NAMALWA (cell line): ENCODE data around the gene GRID2IP.

ENCODE experiments used
- DNase-seq: peaks from one replicate; pipeline ENCODE4 v3.0.0-alpha.2; 2015; ENCODE audit warnings: low spot score

GRID2IP gene

DNA sequence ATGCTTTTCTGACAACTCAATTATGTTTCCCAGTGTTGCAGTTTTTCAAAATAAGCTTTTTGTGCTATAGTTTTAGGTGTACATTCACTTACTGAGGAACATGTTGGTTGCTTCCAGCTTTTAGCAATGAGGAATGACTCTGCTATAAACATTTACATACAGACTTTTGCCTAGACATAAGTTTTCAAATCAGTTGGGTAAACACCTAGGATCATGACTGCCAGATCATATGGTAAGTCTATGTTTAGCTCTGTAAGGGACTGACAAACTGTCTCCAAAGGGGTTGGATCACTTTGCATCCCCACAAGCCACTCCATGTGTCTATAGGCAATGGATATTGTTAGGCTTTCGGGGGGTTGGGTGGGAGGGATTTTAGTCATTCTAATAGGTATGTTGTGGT, 10.8 kb upstream of the GRID2IP start:
- DNase-seq = no peak

DNA sequence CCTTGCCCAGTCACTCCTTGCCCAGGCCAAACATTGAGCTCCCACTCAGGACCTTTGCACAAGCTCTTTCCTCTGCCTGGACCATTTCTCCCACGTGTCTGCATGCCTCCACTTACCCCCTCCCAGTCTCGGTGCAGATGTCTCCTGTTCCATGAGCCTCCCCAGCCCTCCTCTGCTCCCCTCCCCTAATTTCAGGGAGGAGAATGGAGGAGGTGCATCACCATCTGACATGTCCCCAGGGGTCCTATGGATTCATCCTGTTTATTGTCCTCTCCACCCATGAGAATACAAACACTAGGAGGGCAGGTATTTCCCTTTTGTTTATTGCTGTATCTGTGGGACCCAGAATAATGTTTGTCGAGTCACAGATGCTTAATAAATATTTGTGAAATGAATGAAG, 8.6 kb upstream of the GRID2IP start:
- DNase-seq = no peak

DNA sequence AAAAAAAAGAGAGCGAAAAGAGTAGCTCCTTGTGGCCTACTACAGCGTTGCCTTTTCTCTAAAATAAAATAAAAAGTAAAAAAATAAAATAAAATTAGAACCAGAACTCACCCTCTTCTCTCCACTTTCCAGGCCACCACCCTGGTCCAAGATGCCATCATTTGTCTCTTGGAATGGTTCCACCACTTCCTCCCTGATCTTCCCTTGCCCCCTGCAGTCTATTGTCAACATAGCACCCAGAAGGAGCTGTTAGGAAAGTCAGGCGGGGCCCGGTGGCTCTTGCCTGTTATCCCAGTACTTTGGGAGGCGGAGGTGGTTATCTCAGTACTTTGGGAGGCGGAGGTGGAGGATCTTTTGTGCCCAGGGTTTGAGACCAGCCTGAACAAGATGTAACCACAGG, 7.6 kb upstream of the GRID2IP start:
- peak; percentile 59 for DNase-seq

DNA sequence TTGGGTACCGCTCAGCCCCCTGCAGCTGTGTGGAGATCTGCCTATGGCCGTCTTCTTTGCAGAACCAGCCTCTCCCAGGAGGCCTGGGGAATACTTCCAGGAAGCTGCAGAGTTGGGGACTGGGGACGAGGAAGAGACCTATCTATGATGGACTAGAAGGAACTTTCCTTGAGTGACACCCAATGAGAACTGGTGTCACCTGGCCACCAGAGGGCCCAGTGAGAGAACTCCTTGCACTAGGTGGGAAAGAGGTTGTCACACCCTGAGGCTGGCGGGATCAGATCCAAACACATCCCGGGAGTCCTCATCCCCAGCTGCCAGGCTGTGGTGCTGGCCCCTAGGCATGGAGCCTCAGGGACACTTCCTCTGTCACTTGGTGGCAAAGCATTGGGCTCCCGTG, 4.9 kb upstream of the GRID2IP start:
- DNase-seq = no peak

DNA sequence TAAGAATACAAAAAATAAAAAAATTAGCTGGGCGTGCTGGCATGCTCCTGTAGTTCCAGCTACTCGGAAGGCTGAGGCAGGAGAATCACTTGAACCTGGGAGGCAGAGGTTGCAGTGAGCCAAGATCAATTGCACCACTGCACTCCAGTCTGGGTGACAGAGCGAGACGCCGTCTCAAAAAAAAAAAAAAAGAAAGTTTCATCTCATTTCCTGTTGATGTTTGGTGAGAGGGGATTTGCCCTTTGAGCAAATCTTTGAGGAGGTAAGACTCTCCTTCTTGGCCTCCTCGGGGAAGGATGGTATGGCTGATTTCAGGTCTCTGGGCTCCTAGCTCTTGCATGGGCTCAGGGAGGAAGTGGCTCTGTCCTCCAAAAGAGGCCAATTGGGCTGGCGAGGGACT, 3.6 kb upstream of the GRID2IP start:
- no peak for DNase-seq

DNA sequence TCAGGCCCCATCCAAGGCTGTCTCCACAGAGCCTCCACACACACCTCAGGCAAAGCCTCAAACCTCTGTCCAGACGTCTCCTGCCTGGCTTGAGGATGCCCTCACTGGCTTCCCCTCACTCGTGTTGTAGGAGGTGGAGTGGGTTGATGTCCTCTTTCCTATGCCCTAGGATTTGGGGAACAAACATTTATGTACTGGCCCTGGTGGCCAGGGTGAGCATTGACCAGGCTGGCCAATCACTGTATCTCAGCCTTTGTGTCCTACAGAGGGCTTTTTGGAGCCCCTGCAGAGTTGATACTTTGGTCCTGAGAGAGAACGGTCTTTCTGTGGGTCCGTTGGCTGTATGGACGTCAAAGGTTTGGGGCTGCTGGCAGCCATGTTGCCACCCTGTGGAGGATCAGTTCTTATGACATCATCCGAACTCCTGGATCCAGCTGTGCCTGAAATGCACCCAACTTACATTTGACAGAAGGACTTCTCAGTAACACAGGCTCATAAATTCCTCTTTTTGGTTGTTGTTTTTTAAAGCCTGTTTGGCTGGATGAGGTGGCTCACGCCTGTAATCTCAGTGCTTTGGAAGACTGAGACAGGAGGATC, 2.3 kb upstream of the GRID2IP start:
- no peak for DNase-seq

DNA sequence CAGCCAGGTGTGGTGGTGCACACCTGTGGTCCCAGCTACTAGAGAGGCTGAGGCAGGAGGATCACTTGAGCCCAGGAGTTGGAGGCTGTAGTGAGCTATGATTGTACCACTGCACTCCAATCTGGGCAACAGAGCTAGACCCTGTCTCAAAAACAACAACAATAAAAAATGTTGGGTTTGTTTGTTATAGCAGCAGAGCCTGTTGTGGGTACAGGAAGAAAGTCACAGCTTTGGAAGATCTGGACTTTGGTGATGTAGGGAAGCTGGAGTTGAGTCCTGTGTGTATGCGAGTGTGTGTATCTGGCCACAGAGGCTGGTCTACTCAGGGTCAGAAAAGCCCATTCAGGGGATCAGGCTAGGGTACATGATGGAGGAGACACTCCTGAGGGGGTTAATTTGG, 3.9 kb downstream of the GRID2IP start:
- DNase-seq = no peak

DNA sequence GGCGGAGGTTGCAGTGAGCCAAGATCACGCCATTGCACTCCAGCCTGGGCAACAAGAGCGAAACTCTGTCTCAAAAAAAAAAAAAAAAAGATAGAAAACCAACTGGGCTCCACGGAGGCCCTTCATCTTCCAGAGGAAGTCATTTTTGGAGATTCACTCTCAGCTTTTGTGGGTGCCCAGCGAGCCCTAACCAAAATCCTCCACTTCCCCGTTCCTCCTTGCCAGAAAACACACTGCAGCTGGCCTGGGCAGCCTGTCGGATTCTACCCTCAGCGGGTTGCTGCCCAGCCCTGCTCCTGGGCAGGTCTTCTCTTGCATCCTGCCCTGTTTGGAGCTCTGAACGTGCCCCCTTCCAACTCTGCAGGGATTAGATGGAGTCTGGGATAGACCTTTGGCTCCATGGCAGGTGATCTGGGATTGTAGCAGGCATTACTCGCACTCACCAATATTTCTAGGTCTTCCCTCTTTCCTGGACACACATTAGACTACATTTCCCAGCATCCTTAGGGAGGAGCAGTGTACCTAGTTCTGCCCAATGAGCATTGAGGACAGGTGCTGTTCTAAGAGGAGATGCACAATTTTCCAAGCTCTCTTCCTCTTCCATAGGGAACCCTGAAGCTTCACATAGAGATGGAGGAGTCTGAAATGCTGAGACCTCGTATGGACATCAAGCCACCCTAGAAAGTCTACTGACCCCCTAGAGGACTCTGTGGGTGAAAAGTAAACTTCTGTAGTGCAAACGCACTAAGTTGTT, 4.6 kb downstream of the GRID2IP start:
- no peak for DNase-seq

DNA sequence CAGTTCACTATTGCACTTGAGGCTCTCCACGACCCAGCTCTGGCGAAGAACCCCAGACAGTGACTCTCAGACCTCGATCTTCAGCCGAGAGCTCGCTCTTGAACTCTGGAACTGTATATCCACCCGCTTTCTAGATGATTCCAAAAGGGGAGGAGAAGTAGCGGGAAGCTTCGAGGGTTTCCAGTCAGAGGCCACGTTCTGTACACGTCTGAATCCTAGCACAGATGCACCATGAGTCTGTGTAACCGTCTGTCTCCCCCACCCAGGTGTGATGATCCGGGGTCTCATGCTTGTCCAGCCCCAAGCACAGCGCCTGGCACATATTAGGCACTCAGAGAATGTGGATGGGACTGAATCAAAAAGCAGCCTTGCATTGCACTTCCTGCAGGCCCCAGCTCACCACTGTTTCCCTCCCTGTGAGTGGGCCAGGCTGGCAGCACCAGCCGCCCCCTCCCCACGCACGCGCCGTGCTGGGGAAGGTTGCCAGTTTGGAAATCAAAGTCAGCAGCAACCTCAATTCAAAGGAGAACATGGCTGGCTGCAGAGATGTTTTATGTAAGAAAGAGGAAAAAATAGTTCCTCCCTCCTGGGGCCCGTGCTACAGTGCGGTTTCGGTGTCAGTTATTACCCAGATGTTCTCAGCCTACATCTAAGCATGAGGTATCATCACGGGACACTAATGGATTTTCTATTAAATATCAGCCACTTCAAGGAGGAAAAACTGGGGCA, 5.7 kb downstream of the GRID2IP start:
- no peak for DNase-seq

DNA sequence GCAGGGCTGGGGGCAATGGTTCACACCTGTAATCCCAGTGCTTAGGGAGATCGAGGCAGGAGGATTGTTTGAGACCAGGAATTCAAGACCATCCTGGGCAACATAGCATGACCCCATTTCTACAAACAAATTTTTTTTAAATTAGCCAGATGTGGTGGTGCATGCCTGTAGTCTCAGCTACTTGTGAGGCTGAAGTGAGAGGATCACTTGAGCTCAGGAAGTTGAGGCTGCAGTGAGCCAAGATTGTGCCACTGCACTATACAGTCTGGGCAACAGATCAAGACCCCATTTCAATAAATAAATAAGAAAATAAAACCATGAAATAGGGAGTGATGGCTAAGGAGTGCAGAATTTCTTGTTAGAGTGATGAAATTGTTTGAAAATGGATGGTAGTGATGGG, 8.9 kb downstream of the GRID2IP start:
- DNase-seq = no peak

DNA sequence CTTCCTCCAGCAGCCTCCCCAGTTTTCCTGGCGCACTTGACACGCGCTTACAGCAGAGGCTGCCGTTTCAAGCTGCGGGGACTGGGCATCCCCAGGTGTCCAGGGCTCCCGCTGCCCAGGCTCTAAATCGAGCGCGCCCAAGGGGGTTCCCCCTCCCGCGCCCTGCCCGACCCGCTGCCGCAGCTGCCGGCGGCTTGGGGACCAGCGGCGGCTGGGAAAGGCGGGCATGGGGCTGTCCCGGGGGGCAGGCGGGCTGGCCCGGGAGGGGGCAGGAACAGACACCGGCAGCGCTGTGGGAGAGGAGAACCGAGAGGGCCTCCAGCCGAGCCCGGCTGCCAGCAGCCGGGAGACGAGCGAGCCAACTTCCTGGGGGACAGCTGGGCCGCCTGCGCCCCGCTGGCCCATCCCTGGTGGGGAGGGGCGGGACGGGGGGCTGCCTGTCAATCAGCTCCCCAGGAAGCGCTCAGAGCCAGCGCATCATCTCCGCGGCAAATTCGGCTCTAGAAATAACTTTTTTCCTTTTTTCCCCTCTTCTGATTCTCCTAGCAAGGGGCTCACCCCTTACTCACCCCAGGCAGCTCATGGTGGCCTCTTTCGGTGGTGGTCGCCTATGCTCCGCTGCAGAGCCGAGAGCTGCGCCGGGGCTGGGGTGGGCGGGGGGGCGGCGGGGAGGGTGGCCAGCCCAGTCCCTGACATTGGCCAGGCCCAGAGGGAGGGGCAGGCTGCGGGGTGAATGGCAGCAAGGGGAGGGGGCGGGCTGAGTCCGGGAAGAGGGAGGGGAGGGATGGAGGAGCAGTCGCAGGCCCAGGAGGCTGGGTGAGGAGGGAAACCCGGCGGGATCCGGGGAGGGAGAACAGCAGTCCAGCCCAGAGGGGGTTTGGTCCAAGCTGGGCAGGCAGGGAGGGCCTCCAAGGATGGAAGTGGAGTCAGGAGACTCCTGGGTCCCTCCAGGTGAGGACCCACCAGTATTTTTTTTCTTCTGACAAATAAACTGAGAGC, 14.7 kb downstream of the GRID2IP start:
- DNase-seq = no peak

DNA sequence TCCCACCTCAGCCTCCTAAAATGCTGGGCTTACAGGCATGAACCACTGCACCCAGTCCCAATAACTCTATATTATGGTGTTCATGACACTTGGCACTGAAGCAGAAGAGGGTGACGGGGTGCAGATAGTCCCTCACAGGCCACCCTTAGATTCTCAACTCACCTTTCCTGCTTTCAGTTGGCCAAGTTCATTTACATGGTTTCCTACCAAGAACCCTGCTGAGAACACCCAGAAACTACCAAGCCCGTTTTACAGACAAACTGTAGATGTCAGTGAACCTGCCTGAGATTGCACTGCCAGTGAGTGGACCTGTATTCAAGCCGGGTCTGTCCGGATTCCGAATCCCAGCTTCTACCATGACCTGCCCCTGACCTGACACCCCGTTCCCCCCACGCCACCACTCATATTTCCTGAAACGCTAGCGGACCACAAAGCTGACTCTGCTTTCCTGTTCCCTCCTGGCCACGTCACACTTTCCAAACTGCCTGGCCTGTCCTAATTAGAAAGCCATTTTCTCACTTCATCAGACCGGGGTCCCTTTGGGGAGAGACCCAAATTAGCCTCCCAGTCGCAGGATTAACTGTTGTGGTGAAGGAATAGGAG, 17.3 kb downstream of the GRID2IP start:
- DNase-seq = no peak

DNA sequence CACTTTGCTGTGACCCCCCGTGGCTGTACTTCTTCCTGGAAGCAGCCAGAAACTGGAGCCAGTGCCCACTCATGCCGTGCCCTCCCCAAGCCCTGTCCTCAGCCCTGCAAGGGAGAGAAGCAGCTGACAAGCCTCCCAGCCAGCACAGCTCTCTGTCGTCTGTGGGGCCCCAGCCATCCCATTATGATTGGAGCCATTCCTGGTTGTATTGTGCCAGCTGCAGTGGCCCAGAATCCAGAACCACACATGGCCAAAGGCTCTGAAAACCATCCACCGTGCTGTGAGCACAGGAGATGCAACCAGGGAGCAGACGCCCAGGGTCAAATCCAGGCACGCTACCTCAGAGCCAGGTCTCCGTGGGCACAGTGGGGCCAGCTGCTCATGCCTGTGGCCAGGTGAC, 18.7 kb downstream of the GRID2IP start:
- DNase-seq = no peak

DNA sequence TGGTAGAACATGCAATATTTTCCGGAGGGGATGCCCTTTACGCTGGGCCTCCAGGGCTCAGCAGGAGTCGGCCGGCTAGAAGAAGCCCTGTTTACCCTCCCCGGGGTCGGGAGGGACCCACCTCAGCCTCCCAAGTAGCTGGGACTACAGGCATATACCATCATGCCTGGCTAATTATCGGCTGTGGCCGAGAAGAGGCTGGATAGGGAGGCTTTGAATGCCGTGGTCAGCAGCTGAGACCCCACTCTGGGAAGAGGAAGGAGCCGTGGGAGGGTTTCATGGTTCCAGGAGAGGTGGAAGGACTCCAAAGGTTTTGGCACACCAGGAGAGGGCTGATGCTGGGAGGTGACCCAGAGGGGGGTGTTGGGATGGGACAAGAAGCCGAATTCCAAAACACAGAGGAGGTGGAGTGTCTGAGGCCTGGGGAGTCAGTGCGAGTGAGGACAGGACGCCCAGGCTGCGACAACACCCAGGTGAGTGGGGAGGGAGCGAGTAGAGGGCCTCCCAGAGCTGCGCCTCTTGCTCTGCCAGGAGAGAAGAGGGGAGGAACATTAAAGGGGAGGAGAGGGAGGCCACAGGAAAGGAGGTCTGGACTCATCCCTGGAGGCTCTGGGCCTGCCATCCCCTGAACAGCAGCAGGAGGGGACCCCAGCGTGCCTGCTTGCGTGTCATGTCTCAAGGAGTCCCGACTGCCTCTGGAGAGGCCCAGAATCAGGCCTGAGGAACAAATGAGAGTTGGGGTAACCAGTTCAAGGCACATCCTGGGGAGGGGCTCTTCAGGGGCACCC, 19.6 kb downstream of the GRID2IP start:
- no peak for DNase-seq

DNA sequence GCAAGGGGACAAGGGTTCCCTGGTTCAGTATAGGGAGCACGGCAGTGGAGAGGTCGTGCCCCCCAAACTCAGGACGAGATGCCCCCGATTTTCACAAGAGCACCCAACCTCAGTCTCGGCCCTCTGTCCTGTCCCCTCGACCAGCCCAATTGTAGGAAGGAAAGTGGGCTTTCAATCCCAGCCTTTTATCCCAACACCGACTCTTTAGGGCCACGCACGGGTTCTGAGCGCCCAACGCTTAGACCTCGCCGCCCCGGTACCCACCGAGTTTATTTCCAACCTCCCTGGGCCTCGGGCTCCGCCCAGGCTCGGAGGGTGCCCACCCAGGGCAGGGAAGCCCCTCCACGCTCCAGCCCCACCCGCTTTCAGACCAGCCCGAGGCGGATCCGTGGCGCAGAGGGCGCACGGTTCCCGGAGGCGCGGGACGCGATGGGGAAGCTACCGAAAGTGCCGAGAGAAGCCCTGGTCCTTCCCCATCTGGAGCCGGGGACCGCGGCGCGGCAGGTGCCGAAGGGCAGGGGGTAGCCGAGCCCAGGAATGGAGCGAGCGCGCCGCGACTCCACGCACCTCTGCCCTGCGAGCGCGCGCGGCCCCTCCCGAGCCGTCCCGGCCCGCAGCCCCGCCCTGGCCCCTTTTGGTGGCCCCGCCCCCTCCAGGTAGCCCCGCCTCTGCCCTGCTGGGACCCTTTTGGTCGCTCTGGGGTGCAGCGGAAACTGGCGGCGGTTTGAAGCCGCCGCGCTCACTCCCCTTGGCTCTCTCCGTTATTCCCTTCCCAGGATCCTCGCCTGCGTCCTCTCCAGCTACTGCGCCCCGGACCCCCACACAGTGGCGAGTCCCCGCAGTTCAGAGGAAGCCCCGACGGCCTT, 20.4 kb downstream of the GRID2IP start:
- DNase-seq = peak; percentile 78

DNA sequence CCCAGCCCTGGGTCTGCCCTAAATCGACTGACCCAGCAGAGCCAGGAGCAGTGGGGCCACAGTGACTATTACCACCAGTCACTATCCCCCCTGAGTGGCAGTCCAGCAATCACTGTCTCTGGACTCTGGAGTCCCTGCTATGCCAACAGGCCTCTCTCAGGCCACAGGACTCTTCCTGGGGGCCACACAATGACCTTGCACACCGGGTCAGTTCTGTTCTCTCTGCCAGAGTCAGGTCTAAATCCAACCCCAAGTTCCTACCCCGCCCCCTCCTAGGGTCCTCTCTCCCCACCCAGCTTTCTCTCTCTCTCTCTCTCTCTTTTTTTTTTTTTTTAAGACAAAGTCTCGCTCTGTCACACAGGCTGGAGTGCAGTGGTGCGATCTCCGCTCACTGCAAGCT, 21.6 kb downstream of the GRID2IP start:
- no peak for DNase-seq

DNA sequence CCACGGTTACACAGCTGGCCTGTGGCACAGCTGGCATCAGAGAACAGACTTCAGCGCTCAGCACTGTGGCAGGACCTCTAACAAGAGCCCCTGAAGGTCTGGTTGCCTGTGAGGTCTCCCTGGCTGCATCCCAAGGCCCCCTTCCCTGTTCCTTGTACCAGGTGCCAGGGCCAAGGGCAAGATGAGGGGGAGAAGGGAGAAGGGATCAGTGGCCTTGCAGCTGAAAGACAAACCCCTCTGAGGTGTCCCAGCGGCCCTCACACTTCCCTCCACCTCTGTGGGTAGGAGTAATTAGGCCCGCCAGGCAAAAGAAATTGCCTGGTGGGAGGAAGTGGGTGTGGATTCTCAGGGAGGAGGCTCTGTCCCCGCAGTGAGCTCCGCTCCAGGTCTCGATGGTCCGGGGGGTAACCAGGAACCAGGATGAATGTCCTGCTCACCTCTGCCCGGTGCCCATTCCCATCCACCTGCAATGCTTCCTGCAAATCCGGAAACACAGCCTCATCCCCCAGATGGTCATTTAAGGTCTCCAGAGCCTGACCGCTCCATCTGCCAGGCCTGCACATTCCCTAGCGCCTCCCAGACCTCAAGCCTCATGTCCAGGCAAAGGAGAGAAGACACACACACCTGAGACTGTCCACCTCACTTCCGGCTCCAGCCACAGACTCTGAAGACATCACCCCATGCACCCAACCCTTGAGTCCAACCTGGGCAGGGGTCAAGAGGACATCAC, 22.7 kb downstream of the GRID2IP start:
- DNase-seq = no peak

DNA sequence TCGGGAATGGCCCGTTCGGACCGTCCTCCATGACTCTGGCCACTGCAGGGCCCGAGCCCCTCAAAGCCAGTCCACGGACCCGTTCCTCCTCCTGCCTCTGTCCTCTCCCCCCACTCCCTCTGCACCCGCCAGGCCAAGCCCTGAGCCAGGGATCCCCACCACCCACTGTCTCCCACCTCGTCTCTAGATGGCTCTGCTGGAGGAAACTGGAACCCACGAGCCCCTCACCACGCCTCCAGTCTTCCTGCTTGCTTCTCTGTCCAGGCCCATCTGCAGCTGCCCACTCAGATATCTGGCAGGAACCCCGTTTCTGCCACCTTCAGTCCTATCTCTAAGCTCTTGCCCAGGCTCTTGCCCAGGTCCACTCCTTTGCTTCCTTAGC, 24.3 kb downstream of the GRID2IP start:
- no peak for DNase-seq
